Stimulated activated CD4-positive, alpha-beta T cell treated with anti-CD3 and anti-CD28 coated beads, Interleukin-15, amount 100 ng/mL, for 24 hours (primary cell): ENCODE data around the gene MAP3K6.
A peak's percentile ranks its signal among the peaks of the same experiment; 100 is the strongest.

ENCODE experiments used
- DNase-seq: peaks from one replicate; pipeline ENCODE4 v3.0.0-alpha.2; 2020

Gene MAP3K6

GRCh38 chr1:27372022-27372807 lies 5.5 kb upstream of the MAP3K6 start:
- no peak for DNase-seq

- DNase-seq: no peak
Measured at GRCh38 chr1:27368869-27369582, 2.3 kb upstream of the MAP3K6 start.

GRCh38 chr1:27367160-27367650 lies 444 bp upstream of the MAP3K6 start:
- no peak for DNase-seq

DNA sequence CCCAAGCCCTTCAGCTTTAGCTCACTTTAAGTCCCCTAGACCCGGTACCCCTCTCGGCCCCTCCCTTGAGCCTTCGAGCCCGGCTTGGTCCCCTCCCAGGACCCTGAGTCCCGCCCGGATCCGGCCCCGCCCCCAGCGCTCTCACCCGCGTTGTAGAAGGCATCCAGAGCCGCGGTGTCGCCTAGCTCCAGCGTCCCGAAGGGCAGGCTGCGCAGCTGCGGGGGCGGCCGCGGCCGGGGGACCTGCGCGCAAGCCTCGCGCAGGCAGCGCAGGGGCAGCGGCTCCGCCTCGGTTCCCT lies 699 bp downstream of the MAP3K6 start:
- peak; percentile 92 for DNase-seq

GRCh38 chr1:27365372-27366112 lies 1.2 kb downstream of the MAP3K6 start:
- DNase-seq: peak; percentile 84

- DNase-seq: no peak
Measured at GRCh38 chr1:27364696-27365371, 1.9 kb downstream of the MAP3K6 start.

- no peak for DNase-seq
Measured at GRCh38 chr1:27363766-27364695, 2.7 kb downstream of the MAP3K6 start.

- DNase-seq: no peak
Measured at GRCh38 chr1:27361553-27361952, 5.2 kb downstream of the MAP3K6 start.

DNA sequence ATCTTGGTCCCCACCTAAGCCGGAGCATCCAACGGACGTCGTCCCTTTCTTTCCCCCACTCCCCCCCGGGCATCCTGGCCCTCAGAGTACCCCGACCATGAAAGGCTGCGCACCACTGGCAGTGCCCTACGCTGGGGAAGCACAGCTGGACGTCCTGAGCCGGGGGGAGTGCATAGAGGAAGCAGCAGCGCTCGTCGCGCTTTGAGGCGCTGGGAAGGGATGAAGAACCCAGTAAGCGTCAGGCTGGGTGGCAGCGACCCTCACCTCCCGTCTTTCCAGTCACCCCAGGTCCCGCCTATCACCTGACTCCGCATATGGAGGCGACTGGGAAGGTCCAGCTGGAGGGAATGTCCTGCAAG lies 5.7 kb downstream of the MAP3K6 start:
- DNase-seq: no peak

DNA sequence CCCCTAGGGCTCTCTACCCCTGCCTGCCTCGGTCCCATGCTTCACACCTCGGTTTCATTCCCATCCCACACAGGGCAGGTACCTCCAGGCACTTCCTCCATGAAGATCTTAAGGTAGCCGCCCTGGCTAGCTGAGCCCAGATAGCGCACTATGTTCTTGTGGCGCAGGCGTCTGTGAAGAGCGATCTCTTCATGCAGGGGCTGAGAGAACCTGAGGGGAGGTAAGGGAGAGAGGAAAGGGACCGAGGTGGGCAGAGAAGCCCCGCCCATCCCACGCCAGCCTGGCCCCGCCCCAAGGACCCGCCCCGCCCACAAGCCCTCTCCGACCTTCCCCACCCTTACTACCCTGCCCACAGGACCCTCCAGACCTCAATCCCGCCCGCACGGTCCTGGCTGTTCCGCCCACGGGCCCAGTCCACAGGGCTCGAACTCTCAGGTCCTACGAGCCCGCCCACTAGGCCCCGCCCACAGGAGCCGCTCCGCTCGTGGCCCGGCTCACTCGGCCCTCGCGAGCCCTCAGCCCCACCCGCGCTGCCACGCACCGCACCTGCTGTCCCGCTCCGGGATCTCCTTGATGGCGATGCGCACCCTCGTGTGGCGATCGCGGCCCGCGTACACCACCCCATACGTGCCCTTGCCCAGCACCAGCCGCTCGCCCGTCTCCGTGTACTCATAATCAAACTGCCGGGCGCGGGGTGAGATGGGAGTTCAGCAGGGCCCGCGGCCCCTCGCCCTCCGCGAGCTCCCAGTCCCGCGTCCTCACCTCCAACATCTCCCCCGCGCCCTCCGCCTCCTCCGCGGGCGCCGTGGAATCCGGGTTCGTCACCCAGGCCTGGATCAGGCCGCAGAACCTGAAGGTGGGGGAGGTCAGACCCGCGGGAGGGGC lies 6.4 kb downstream of the MAP3K6 start:
- peak; percentile 63 for DNase-seq

DNA sequence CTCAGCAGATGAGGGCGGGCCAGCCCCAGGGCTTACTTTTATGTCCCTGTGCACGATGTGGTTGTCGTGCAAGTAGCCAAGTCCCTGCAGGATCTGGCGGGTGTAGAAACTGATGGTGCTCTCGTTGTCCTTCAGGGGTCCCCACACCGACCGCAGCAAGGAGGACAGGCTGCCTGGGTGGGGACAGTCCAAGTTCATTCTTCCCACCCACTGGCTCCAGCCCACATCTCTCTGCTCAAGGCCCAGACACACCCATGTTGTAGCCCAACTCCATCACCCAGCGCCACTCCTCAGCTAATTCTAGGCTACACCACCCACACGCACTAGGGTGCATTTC lies 7.0 kb downstream of the MAP3K6 start:
- DNase-seq: no peak

GRCh38 chr1:27358928-27359313 lies 7.8 kb downstream of the MAP3K6 start:
- DNase-seq: no peak

GRCh38 chr1:27358038-27358927 lies 8.5 kb downstream of the MAP3K6 start:
- no peak for DNase-seq

GRCh38 chr1:27357281-27358037 lies 9.3 kb downstream of the MAP3K6 start:
- DNase-seq: peak; percentile 83

GRCh38 chr1:27356619-27357280 lies 10.0 kb downstream of the MAP3K6 start:
- DNase-seq: peak; percentile 61

DNA sequence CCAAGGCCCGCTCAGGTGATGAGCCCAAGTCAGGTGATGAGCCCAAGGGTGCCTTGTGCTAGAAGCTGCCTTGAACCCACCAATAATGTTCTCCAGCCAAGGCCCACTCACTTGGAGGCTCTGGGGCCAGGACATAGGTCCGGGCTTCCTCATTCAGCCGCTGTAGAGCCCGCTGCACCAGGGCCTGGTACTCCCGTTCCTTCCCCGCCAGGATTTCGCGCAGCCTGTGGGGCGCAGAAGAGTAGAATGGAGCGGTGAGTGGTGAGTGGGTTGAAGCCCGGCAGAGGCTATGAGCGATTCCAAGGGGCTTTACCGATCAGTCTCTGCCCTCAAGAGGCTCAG lies 10.5 kb downstream of the MAP3K6 start:
- DNase-seq: no peak

- no peak for DNase-seq
Measured at GRCh38 chr1:27355683-27356082, 11.1 kb downstream of the MAP3K6 start.

DNA sequence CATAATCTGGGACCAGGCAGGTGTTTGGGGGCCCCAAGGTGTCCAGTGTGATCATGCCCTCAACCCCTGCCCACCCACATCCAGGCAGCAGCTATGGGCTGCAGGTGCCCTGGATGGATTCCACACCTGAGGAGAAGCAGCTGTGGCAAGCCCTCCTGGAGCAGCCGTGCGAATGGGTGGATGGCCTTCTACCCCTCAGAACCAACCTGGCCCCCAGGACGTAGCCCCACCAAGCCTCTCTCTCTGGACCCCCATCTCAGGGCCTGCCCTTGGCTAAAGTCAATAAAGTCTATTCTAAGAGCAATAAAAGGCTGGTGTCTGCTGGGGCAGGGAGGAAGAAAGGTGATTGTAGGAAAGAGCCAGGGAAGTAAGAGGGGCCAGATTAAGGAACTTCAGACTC lies 13.1 kb downstream of the MAP3K6 start:
- DNase-seq: no peak

DNA sequence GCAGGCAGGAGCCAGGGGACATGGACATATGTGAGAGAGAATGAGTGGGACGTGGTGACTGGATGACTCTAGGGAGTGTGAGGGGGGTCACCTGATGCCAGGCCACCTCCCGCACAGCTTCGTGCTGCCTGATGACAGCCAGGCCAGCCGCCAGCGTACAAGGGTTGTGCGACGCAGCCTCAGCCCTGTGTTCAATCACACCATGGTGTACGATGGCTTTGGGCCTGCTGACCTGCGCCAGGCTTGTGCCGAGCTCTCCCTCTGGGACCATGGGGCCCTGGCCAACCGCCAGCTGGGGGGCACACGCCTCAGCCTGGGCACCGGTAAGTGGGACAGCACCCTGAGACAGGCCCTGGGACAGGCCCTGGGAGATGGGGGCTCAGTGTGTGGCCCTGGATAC lies 13.6 kb downstream of the MAP3K6 start:
- DNase-seq: no peak
